IMR-90 (cell line): Measurements from ENCODE around the gene ELOA. TPM values are rescaled to one million over a fixed set of nuclear protein-coding genes. Genes with fewer than 3 reads are reported as not detected.

Experiments used
- ATAC-seq: fragments of 200-7000 bp; cut with Tn5 transposase; 2 replicates; pipeline ENCODE4 v1.9.1; 2020; ENCODE audit warnings: low read depth, mild to moderate bottlenecking, moderate library complexity
- BruUV-seq: library from RNA; stranded (reverse); fragments of 400-500 nt; replicated peaks from 2 replicates; lab custom pipeline; 2021; lab: Mats Ljungman, UMichigan
- CTCF ChIA-PET: fragments of 300-600 bp; formaldehyde crosslinking; extraction: SDS; loops from one replicate; lab custom pipeline; 2021; ENCODE audit warnings: antibody characterized with exemption; lab: Yijun Ruan, JAX
- POLR2A ChIA-PET: fragments of 300-600 bp; sonication (Branson Sonifier 250); formaldehyde crosslinking; loops from one replicate; lab custom pipeline; 2022; ENCODE audit warnings: antibody characterized with exemption; ENCODE audit not compliant: unreplicated experiment; lab: Charles Lee
- DNase-seq: peaks from one replicate; pipeline ENCODE4 v3.0.0; 2013
- H2AFZ ChIP-seq: replicated peaks from 2 replicates; pipeline ENCODE3; 2013; ENCODE audit warnings: low read length, mild to moderate bottlenecking; ENCODE audit not compliant: poor library complexity
- H2AK5ac ChIP-seq: 2 replicates; pipeline ENCODE4 v1.6.1; 2013; ENCODE audit warnings: low read depth, low read length, inconsistent platforms
- H2AK9ac ChIP-seq: replicated peaks from 2 replicates; pipeline ENCODE3; 2013; ENCODE audit warnings: mild to moderate bottlenecking, low read depth, low read length, moderate library complexity; ENCODE audit not compliant: poor library complexity
- H2BK120ac ChIP-seq: 2 replicates; pipeline ENCODE4 v1.6.1; 2013; ENCODE audit warnings: low read depth, low read length, inconsistent platforms
- H2BK15ac ChIP-seq: 3 replicates; pipeline ENCODE4 v1.6.1; 2013; ENCODE audit warnings: low read depth, low read length, inconsistent platforms
- H2BK20ac ChIP-seq: 2 replicates; pipeline ENCODE4 v1.6.1; 2013; ENCODE audit warnings: low read depth, mild to moderate bottlenecking, inconsistent platforms, low read length, moderate library complexity
- H2BK5ac ChIP-seq: 2 replicates; pipeline ENCODE4 v1.6.1; 2013; ENCODE audit warnings: mild to moderate bottlenecking, low read depth, low read length, inconsistent platforms; ENCODE audit not compliant: poor library complexity, severe bottlenecking
- H3K14ac ChIP-seq: replicated peaks from 2 replicates; pipeline ENCODE4 v1.6.1; 2013; ENCODE audit warnings: low read depth, low read length, inconsistent platforms
- H3K18ac ChIP-seq: 2 replicates; pipeline ENCODE4 v1.6.1; 2013; ENCODE audit warnings: low read depth, low read length, control low read depth
- H3K23ac ChIP-seq: 2 replicates; pipeline ENCODE4 v1.6.1; 2013; ENCODE audit warnings: low read depth, low read length, inconsistent platforms
- H3K27ac ChIP-seq: 2 replicates; pipeline ENCODE4 v1.5.1; 2013; ENCODE audit warnings: mild to moderate bottlenecking, control low read depth, low read length; ENCODE audit not compliant: insufficient read depth
- H3K27me3 ChIP-seq: 2 replicates; pipeline ENCODE4 v1.6.1; 2013; ENCODE audit warnings: low read length; ENCODE audit not compliant: control insufficient read depth, insufficient read depth
- H3K36me3 ChIP-seq: 2 replicates; pipeline ENCODE4 v1.6.1; 2013; ENCODE audit warnings: low read length, mixed read lengths; ENCODE audit not compliant: control insufficient read depth, insufficient read depth
- H3K4ac ChIP-seq: 2 replicates; pipeline ENCODE4 v1.6.1; 2013; ENCODE audit warnings: low read depth, low read length, inconsistent platforms
- H3K4me1 ChIP-seq: 2 replicates; pipeline ENCODE4 v1.6.1; 2013; ENCODE audit warnings: low read length, mixed read lengths; ENCODE audit not compliant: control insufficient read depth, insufficient read depth
- H3K4me2 ChIP-seq: 2 replicates; pipeline ENCODE4 v1.6.1; 2013; ENCODE audit warnings: low read depth, mild to moderate bottlenecking, control low read depth, low read length, moderate library complexity
- H3K4me3 ChIP-seq: 2 replicates; pipeline ENCODE4 v1.5.1; 2013; ENCODE audit warnings: low read depth, mild to moderate bottlenecking, control low read depth, low read length, moderate library complexity; ENCODE audit not compliant: insufficient read depth
- H3K56ac ChIP-seq: 2 replicates; pipeline ENCODE4 v1.6.1; 2013; ENCODE audit warnings: low read length, inconsistent platforms; ENCODE audit not compliant: insufficient read depth; ENCODE audit errors: extremely low read depth
- H3K79me1 ChIP-seq, 2 experiments: 2 replicates each; pipeline ENCODE4 v1.6.1; 2013; ENCODE audit warnings: low read length in 2 of 2, inconsistent platforms in 1 of 2, low read depth in 1 of 2
- H3K9ac ChIP-seq: 2 replicates; pipeline ENCODE4 v1.6.1; 2013; ENCODE audit warnings: low read depth, low read length, control low read depth
- H3K9me1 ChIP-seq: 2 replicates; pipeline ENCODE4 v1.6.1; 2013; ENCODE audit warnings: low read length, inconsistent platforms; ENCODE audit not compliant: insufficient read depth
- H3K9me3 ChIP-seq: 2 replicates; pipeline ENCODE4 v1.6.1; 2013; ENCODE audit warnings: low read length; ENCODE audit not compliant: control insufficient read depth, insufficient read depth
- H4K20me1 ChIP-seq: 2 replicates; pipeline ENCODE4 v1.6.1; 2013; ENCODE audit warnings: low read length, inconsistent platforms; ENCODE audit not compliant: insufficient read depth
- H4K5ac ChIP-seq: 2 replicates; pipeline ENCODE4 v1.6.1; 2013; ENCODE audit warnings: mild to moderate bottlenecking, low read depth, low read length, control low read depth
- H4K8ac ChIP-seq, 2 experiments: 2 replicates each; pipeline ENCODE4 v1.6.1; 2013; ENCODE audit warnings: low read depth in 2 of 2, low read length in 2 of 2, control low read depth in 1 of 2, inconsistent platforms in 1 of 2
- H4K91ac ChIP-seq: 2 replicates; pipeline ENCODE4 v1.6.1; 2013; ENCODE audit warnings: low read depth, low read length, inconsistent platforms; ENCODE audit not compliant: insufficient read depth
- BHLHE40 ChIP-seq: fragments of 150-350 bp; IDR thresholded peaks from 2 replicates; pipeline ENCODE4 v1.6.1; 2016; ENCODE audit warnings: mild to moderate bottlenecking, low read depth, low read length
- CHD1 ChIP-seq: IDR thresholded peaks from 2 replicates; pipeline ENCODE4 v1.6.1; 2012; ENCODE audit warnings: low read depth, low read length, improper control_type of control experiment
- MAZ ChIP-seq: IDR thresholded peaks from 2 replicates; pipeline ENCODE4 v1.6.1; 2012; ENCODE audit warnings: low read depth, mild to moderate bottlenecking, low read length, improper control_type of control experiment, moderate library complexity, borderline replicate concordance
- MXI1 ChIP-seq: IDR thresholded peaks from 2 replicates; pipeline ENCODE4 v1.6.1; 2012; ENCODE audit warnings: low read depth, mild to moderate bottlenecking, low read length, moderate library complexity, borderline replicate concordance
- NFE2L2 ChIP-seq: fragments of 150-350 bp; IDR thresholded peaks from 2 replicates; pipeline ENCODE4 v1.6.1; 2016; ENCODE audit warnings: low read depth, mild to moderate bottlenecking, low read length
- RCOR1 ChIP-seq: IDR thresholded peaks from 2 replicates; pipeline ENCODE4 v1.6.1; 2012; ENCODE audit warnings: mild to moderate bottlenecking, low read length, improper control_type of control experiment; ENCODE audit not compliant: insufficient replicate concordance
- WGBS, 2 experiments: methylation state at CpG; one replicate each; pipeline versions ENCODE4 v1.1.5 to v1.1.7; 2013; ENCODE audit warnings: missing lambda C conversion rate in 2 of 2; ENCODE audit not compliant: insufficient read length in 1 of 2; ENCODE audit errors: extremely low coverage in 2 of 2; 5-methylcytosine and 5-hydroxymethylcytosine counted together
- dilution Hi-C: fragments of 300-500 bp; cut with HindIII; formaldehyde crosslinking; loops from one replicate; pipeline ENCODE4 v1.14.3; 2018; ENCODE audit warnings: low sequenced_read_pairs; ENCODE audit not compliant: unreplicated experiment
- in situ Hi-C: fragments of 300-500 bp; cut with MboI; formaldehyde crosslinking; loops from 3 replicates; pipeline ENCODE4 v1.14.3; 2019; ENCODE audit warnings: low sequenced_read_pairs, inconsistent platforms, mixed read lengths
- intact Hi-C: fragments of 100-400 bp; cut with micrococcal nuclease; formaldehyde crosslinking; loops from 2 replicates; pipeline ENCODE4 v1.10.0; 2022
- polyA plus RNA-seq, 3 experiments: library from polyadenylated mRNA; depleted of rRNA; stranded (reverse); fragments of >200 nt; gene quantifications; 2 replicates each; pipeline ENCODE4 v1.2.3, GENCODE V29; 2012; ENCODE audit warnings: low replicate concordance in 1 of 3
- total RNA-seq: library from RNA; depleted of rRNA; stranded (reverse); fragments of >200 nt; gene quantifications from 2 replicates; pipeline ENCODE4 v1.2.3, GENCODE V29; 2012

The ELOA gene
- total and polyA plus RNA-seq, 2 of the 4 experiments (the other 2 are of a cell fraction), result 22.9 to 40.7 TPM

DNA sequence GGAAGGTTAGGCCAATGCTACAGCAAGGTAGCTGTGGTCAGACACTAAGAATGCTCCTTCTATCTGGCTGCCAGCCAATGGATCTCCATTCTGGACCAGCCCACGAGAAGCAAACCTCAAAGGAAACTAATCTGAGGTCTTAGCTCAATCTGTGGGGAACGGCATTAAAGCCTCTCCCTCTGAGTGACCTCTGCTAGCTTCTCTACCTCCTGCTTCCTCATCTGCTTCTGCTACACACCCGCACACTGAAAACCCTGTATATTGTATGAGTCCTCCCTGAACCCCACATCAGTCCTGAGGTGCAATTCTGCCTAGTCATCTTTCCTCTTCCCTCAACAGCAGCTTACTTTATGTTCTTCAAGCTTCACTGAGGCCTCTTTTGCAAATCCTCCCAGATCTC is 64.2 kb downstream of the ELOA start:
- H3K4ac ChIP-seq, result no peak overlapping the region
- H4K91ac ChIP-seq, result no peak overlapping the region
- POLR2A ChIA-PET, result no interaction called here
- no peak overlapping the region for H3K14ac ChIP-seq
- CTCF ChIA-PET, result interaction anchor here (0.6 kb wide), 1 partner anchor 779 kb away, joined by 3 read pairs; no protein-coding TSS in a partner anchor
- no peak overlapping the region for H3K4me2 ChIP-seq
- TF ChIP-seq MXI1 (no peak), NFE2L2 (0 out of 2 replicates have a peak, but pooled peaks have one; percentile 37), BHLHE40 (no peak), RCOR1 (no peak), MAZ (no peak), CHD1 (no peak)
- no peaks in the 10 kb centered on the region for H3K27me3 ChIP-seq
- intact Hi-C loops (loop anchor here (5.0 kb wide), 1 partner anchor 220 kb away; no protein-coding TSS in a partner anchor), in situ Hi-C loops (no loop called here), dilution Hi-C loops (no loop called here)
- DNase-seq (no peak), ATAC-seq (no peak)
- H3K56ac ChIP-seq, result no peak overlapping the region
- H2BK5ac ChIP-seq, result no peak overlapping the region
- no peak overlapping the region for H3K4me3 ChIP-seq
- H3K9me1 ChIP-seq, result peaks cover 10% of the 10 kb centered on the region; the same call in 1 of the 2 replicates
- no peak overlapping the region for H2BK15ac ChIP-seq
- WGBS, 2 experiments, result 88% methylated on average over 1 of the region's 3 CpGs; no CpG with 5 or more reads in 1 of the 2 experiments
- H3K9me3 ChIP-seq, result no peaks in the 10 kb centered on the region
- H3K79me1 ChIP-seq, result no peaks in the 10 kb centered on the region
- H3K9ac ChIP-seq, result no peak overlapping the region
- no peak overlapping the region for H2AK5ac ChIP-seq
- no peak overlapping the region for H3K18ac ChIP-seq
- no peak overlapping the region for H2AFZ ChIP-seq
- no TSS peak for BruUV-seq
- H2BK20ac ChIP-seq, result no peak overlapping the region
- no peak overlapping the region for H2BK120ac ChIP-seq
- no peaks in the 10 kb centered on the region for H4K20me1 ChIP-seq
- H3K36me3 ChIP-seq, result peaks cover 35% of the 10 kb centered on the region
- no peak overlapping the region for H4K8ac ChIP-seq
- no peak overlapping the region for H2AK9ac ChIP-seq
- no peaks in the 10 kb centered on the region for H3K4me1 ChIP-seq
- H4K5ac ChIP-seq, result no peak overlapping the region
- no peak overlapping the region for H3K23ac ChIP-seq
- no peak overlapping the region for H3K27ac ChIP-seq
